H1 (cell line): ENCODE measurements around the gene TOM1L2. TPM values are rescaled to one million over a fixed set of nuclear protein-coding genes. Genes with fewer than 3 reads are reported as not detected.

Experiments used
- CTCF ChIA-PET: fragments of 300-600 bp; sonication (Branson Sonifier 250); formaldehyde crosslinking; loops from one replicate; lab custom pipeline; 2021; ENCODE audit not compliant: partially characterized antibody; lab: Charles Lee
- POLR2A ChIA-PET: fragments of 300-600 bp; sonication (Branson Sonifier 250); formaldehyde crosslinking; loops from one replicate; lab custom pipeline; 2021; ENCODE audit warnings: inconsistent platforms; ENCODE audit not compliant: partially characterized antibody; lab: Charles Lee
- DNase-seq, 2 experiments: peaks; one replicate each; pipeline versions ENCODE4 v3.0.0 to v3.0.0-alpha.2; 2010 to 2022; ENCODE audit warnings: low spot score in 2 of 2, low read depth in 1 of 2, mixed read lengths in 1 of 2
- FAIRE-seq: peaks from 2 replicates; lab custom pipeline; 2011; peaks lifted over from hg19 to GRCh38; lab: Jason Lieb, UNC
- H2AFZ ChIP-seq: 2 replicates; pipeline ENCODE4 v1.8.1; 2012; ENCODE audit warnings: low read length, inconsistent platforms
- H2AK5ac ChIP-seq: 2 replicates; pipeline ENCODE4 v1.6.1; 2013; ENCODE audit warnings: low read depth, low read length
- H2BK120ac ChIP-seq: replicated peaks from 2 replicates; pipeline ENCODE3; 2013; ENCODE audit warnings: low read depth, low read length, inconsistent platforms
- H2BK12ac ChIP-seq: 2 replicates; pipeline ENCODE4 v1.6.1; 2013; ENCODE audit warnings: low read depth, low read length
- H2BK15ac ChIP-seq: 2 replicates; pipeline ENCODE4 v1.6.1; 2013; ENCODE audit warnings: low read length
- H2BK20ac ChIP-seq: 2 replicates; pipeline ENCODE4 v1.6.1; 2013; ENCODE audit warnings: low read length
- H2BK5ac ChIP-seq: 2 replicates; pipeline ENCODE4 v1.6.1; 2013; ENCODE audit warnings: low read depth, low read length
- H3K14ac ChIP-seq: 2 replicates; pipeline ENCODE4 v1.6.1; 2013; ENCODE audit warnings: inconsistent platforms; ENCODE audit not compliant: insufficient read length
- H3K18ac ChIP-seq: 2 replicates; pipeline ENCODE4 v1.6.1; 2013; ENCODE audit warnings: low read length; ENCODE audit errors: extremely low read depth
- H3K23ac ChIP-seq: 2 replicates; pipeline ENCODE4 v1.6.1; 2013; ENCODE audit warnings: inconsistent platforms; ENCODE audit not compliant: insufficient read length
- H3K23me2 ChIP-seq: 2 replicates; pipeline ENCODE4 v1.6.1; 2013; ENCODE audit warnings: low read depth, low read length
- H3K27ac ChIP-seq: 2 replicates; pipeline ENCODE4 v1.6.1; 2011; ENCODE audit warnings: low read depth, low read length, inconsistent platforms
- H3K27me3 ChIP-seq, 4 experiments: replicated peaks in 1 of 4; 1 replicate in 1 of 4; 2 replicates in 3 of 4; pipeline versions ENCODE4 v1.6.1 to v1.8.1; 2011 to 2013; ENCODE audit warnings: low read length in 3 of 4, mild to moderate bottlenecking in 3 of 4, inconsistent platforms in 2 of 4, mixed read lengths in 2 of 4, moderate library complexity in 1 of 4; ENCODE audit not compliant: control insufficient read depth in 3 of 4, insufficient read depth in 3 of 4; ENCODE audit errors: extremely low read depth in 1 of 4
- H3K36me3 ChIP-seq, 4 experiments: 2 replicates each; pipeline versions ENCODE4 v1.6.1 to v1.8.1; 2011 to 2013; ENCODE audit warnings: mild to moderate bottlenecking in 4 of 4, low read length in 3 of 4, moderate library complexity in 2 of 4, control low read depth in 1 of 4, inconsistent platforms in 1 of 4; ENCODE audit not compliant: insufficient read depth in 4 of 4, control insufficient read depth in 2 of 4
- H3K4ac ChIP-seq: replicated peaks from 2 replicates; pipeline ENCODE3; 2013; ENCODE audit warnings: low read length, low read depth, mixed read lengths, inconsistent platforms; ENCODE audit not compliant: insufficient read length
- H3K4me1 ChIP-seq, 4 experiments: replicated peaks in 1 of 4; 1 replicate in 1 of 4; 2 replicates in 3 of 4; pipeline versions ENCODE4 v1.6.1 to v1.8.1; 2011 to 2013; ENCODE audit warnings: low read length in 3 of 4, inconsistent platforms in 2 of 4, mixed read lengths in 1 of 4; ENCODE audit not compliant: insufficient read depth in 4 of 4, control insufficient read depth in 3 of 4
- H3K4me2 ChIP-seq, 2 experiments: 2 replicates each; pipeline versions ENCODE4 v1.6.1 to v1.8.1; 2011 to 2013; ENCODE audit warnings: low read depth in 2 of 2, low read length in 2 of 2, control low read depth in 1 of 2, inconsistent platforms in 1 of 2, mild to moderate bottlenecking in 1 of 2; ENCODE audit not compliant: insufficient read depth in 1 of 2
- H3K4me3 ChIP-seq, 4 experiments: fragments of 200-600, 300-600 bp in 1 of 4; sonication (generic), shearing (Covaris generic), sonication (Bioruptor Twin) in 1 of 4; 2 replicates each; pipeline versions ENCODE4 v1.5.1 to v1.8.1; 2011 to 2016; ENCODE audit warnings: low read length in 4 of 4, low read depth in 3 of 4, control low read depth in 2 of 4, inconsistent platforms in 2 of 4, mild to moderate bottlenecking in 2 of 4, mixed read lengths in 1 of 4, moderate library complexity in 1 of 4; ENCODE audit not compliant: insufficient read depth in 2 of 4; ENCODE audit errors: extremely low read depth in 1 of 4
- H3K56ac ChIP-seq: replicated peaks from 2 replicates; pipeline ENCODE3; 2013; ENCODE audit warnings: low read depth, mild to moderate bottlenecking, mixed read lengths, low read length, inconsistent platforms; ENCODE audit not compliant: insufficient read length
- H3K79me1 ChIP-seq: 2 replicates; pipeline ENCODE4 v1.6.1; 2013; ENCODE audit warnings: low read depth, low read length, control low read depth
- H3K79me2 ChIP-seq, 2 experiments: 2 replicates each; pipeline versions ENCODE4 v1.6.1 to v1.8.1; 2012 to 2013; ENCODE audit warnings: low read length in 2 of 2, mild to moderate bottlenecking in 2 of 2, inconsistent platforms in 1 of 2; ENCODE audit not compliant: insufficient read depth in 2 of 2, control insufficient read depth in 1 of 2
- H3K9ac ChIP-seq, 4 experiments: replicated peaks in 1 of 4; 1 replicate in 1 of 4; 2 replicates in 3 of 4; pipeline versions ENCODE4 v1.6.1 to v1.8.1; 2011 to 2013; ENCODE audit warnings: low read depth in 3 of 4, low read length in 3 of 4, control low read depth in 2 of 4, mild to moderate bottlenecking in 2 of 4, moderate library complexity in 2 of 4, inconsistent platforms in 1 of 4; ENCODE audit errors: extremely low read depth in 1 of 4
- H3K9me3 ChIP-seq, 2 experiments: 2 replicates each; pipeline versions ENCODE4 v1.6.1 to v1.8.1; 2012 to 2013; ENCODE audit warnings: mild to moderate bottlenecking in 2 of 2, moderate library complexity in 2 of 2, control low read depth in 1 of 2, inconsistent platforms in 1 of 2, low read depth in 1 of 2, low read length in 1 of 2, mixed read lengths in 1 of 2; ENCODE audit not compliant: insufficient read depth in 2 of 2
- H4K20me1 ChIP-seq, 2 experiments: replicated peaks in 1 of 2; 2 replicates each; pipeline versions ENCODE3 to v1.8.1; 2011 to 2013; ENCODE audit warnings: inconsistent platforms in 2 of 2, low read length in 2 of 2, mild to moderate bottlenecking in 1 of 2; ENCODE audit not compliant: insufficient read depth in 2 of 2, control insufficient read depth in 1 of 2
- H4K5ac ChIP-seq: 2 replicates; pipeline ENCODE4 v1.6.1; 2013; ENCODE audit warnings: low read length, low read depth, mixed read lengths, inconsistent platforms; ENCODE audit not compliant: insufficient read length
- H4K8ac ChIP-seq: 2 replicates; pipeline ENCODE4 v1.8.0; 2013; ENCODE audit warnings: mild to moderate bottlenecking, moderate library complexity, low read length, inconsistent platforms; ENCODE audit not compliant: insufficient read depth; ENCODE audit errors: extremely low read depth
- H4K91ac ChIP-seq: replicated peaks from 2 replicates; pipeline ENCODE3; 2013; ENCODE audit warnings: low read length, mixed read lengths, inconsistent platforms; ENCODE audit not compliant: insufficient read length
- POU5F1 ChIP-seq: IDR thresholded peaks from 2 replicates; pipeline ENCODE4 v1.6.1; 2011; ENCODE audit warnings: low read depth, mild to moderate bottlenecking, low read length, moderate library complexity
- TBP ChIP-seq: IDR thresholded peaks from 2 replicates; pipeline ENCODE4 v1.6.1; 2011; ENCODE audit warnings: low read depth, low read length, improper control_type of control experiment
- WGBS, 2 experiments: shearing (Covaris generic) in 1 of 2; methylation state at CpG; one replicate each; pipeline versions ENCODE4 v1.1.6 to v1.1.7; 2013 to 2015; ENCODE audit warnings: low lambda C conversion rate in 2 of 2, mixed read lengths in 2 of 2, inconsistent platforms in 1 of 2, low coverage in 1 of 2, missing lambda C conversion rate in 1 of 2; ENCODE audit not compliant: insufficient replicate concordance in 2 of 2, insufficient coverage in 1 of 2, insufficient read length in 1 of 2; ENCODE audit errors: extremely low coverage in 1 of 2, missing lambda C conversion rate in 1 of 2; 5-methylcytosine and 5-hydroxymethylcytosine counted together
- polyA plus RNA-seq, 7 experiments: library from polyadenylated mRNA; depleted of rRNA in 3 of 7; stranded (reverse) in 5 of 7; unstranded in 2 of 7; fragments of >200 nt in 5 of 7; fragments of 200-250 nt in 2 of 7; gene quantifications; 1 replicate in 5 of 7; 2 replicates in 1 of 7; 4 replicates in 1 of 7; pipeline versions ENCODE4 v1.2.1 to v1.2.3, GENCODE V29; 2011 to 2013; ENCODE audit warnings: missing spikeins in 2 of 7, mixed read lengths in 2 of 7
- total RNA-seq: library from RNA; stranded (reverse); fragmentation: NEBNext Ultra II Directional; extraction: Animal tissue kit (Norgen Biotek cat#: 25700); gene quantifications from 2 replicates; pipeline ENCODE4 v1.2.1, GENCODE V29; 2021

Gene TOM1L2
- total and polyA plus RNA-seq, 2 of the 8 experiments (the other 6 are each of a cell fraction or from before 2014, with no cell fraction given) = 2.0 to 3.4 TPM

- no peaks in the 10 kb centered on the region for H3K9me3 ChIP-seq
- H2AFZ ChIP-seq = no peak overlapping the region
- no peak overlapping the region for H3K9ac ChIP-seq
- ChIA-PET CTCF (interaction anchor here (0.7 to 1.3 kb wide), 5 partner anchors 12 to 55 kb away, joined by 3 to 5 read pairs (median 4); partner anchors contain the start of genes DRC3 and TOM1L2), POLR2A (interaction anchor here (0.8 to 1.1 kb wide), 2 partner anchors 19 to 136 kb away, joined by 3 read pairs; no protein-coding TSS in a partner anchor)
- TF ChIP-seq TBP (peak; percentile 93), POU5F1 (no peak)
- H3K56ac ChIP-seq = no peak overlapping the region
- no peaks in the 10 kb centered on the region for H3K36me3 ChIP-seq
- FAIRE-seq (no peak), DNase-seq (no peak)
- no peak overlapping the region for H2BK20ac ChIP-seq
- no peaks in the 10 kb centered on the region for H3K27me3 ChIP-seq
- no peak overlapping the region for H2BK120ac ChIP-seq
- peaks cover 0 to 6% (median 0%) of the 10 kb centered on the region in 4 experiments; a peak in 1 of 7 replicates for H3K4me1 ChIP-seq
- H2AK5ac ChIP-seq = no peak overlapping the region
- no peaks in the 10 kb centered on the region for H4K20me1 ChIP-seq
- H3K18ac ChIP-seq = no peak overlapping the region
- H2BK15ac ChIP-seq = no peak overlapping the region
- H3K23me2 ChIP-seq = no peaks in the 10 kb centered on the region
- H3K23ac ChIP-seq = no peak overlapping the region
- no peaks in the 10 kb centered on the region for H3K79me2 ChIP-seq
- no peak overlapping the region for H4K8ac ChIP-seq
- no peak overlapping the region for H2BK5ac ChIP-seq
- no peak overlapping the region for H3K27ac ChIP-seq
- H3K79me1 ChIP-seq = no peaks in the 10 kb centered on the region
- no peak overlapping the region for H4K5ac ChIP-seq
- H3K4ac ChIP-seq = no peak overlapping the region
- WGBS, 2 experiments = 88% methylated on average over 7 of the region's 7 CpGs; no CpG with 5 or more reads in 1 of the 2 experiments
- no peak overlapping the region for H3K14ac ChIP-seq
- no peak overlapping the region for H3K4me2 ChIP-seq
- no peak overlapping the region for H2BK12ac ChIP-seq
- no peak overlapping the region for H4K91ac ChIP-seq
- H3K4me3 ChIP-seq = no peak overlapping the region
Measured at GRCh38 chr17:17959520-17960361, 12.5 kb downstream of the TOM1L2 start.
